Endothelial cell of umbilical vein (primary cell): ENCODE measurements around the gene MUL1. TPM values are rescaled to one million over a fixed set of nuclear protein-coding genes. Genes with fewer than 3 reads are reported as not detected.

Source experiments
- BruUV-seq: library from RNA; stranded (reverse); fragments of 400-500 nt; replicated peaks from 2 replicates; lab custom pipeline; 2021; lab: Mats Ljungman, UMichigan
- CTCF ChIA-PET: fragments of 300-600, 350-600 bp; sonication (Branson Sonifier 250); formaldehyde crosslinking; loops from one replicate; lab custom pipeline; 2021; ENCODE audit warnings: antibody characterized with exemption, inconsistent platforms; lab: Charles Lee
- POLR2A ChIA-PET: fragments of 300-600, 350-600 bp; sonication (Branson Sonifier 250); formaldehyde crosslinking; loops from one replicate; lab custom pipeline; 2021; ENCODE audit warnings: antibody characterized with exemption, inconsistent platforms; lab: Charles Lee
- DNase-seq: peaks from one replicate; pipeline ENCODE4 v3.0.0-alpha.2; 2011; ENCODE audit warnings: low read depth, low spot score
- FAIRE-seq: peaks from 2 replicates; lab custom pipeline; 2011; peaks lifted over from hg19 to GRCh38; lab: Jason Lieb, UNC
- H2AFZ ChIP-seq: 2 replicates; pipeline ENCODE4 v1.6.0; 2012; ENCODE audit warnings: low read depth, low read length, control low read depth, inconsistent platforms
- H3K27ac ChIP-seq: 2 replicates; pipeline ENCODE4 v1.5.1; 2011; ENCODE audit warnings: low read depth, mild to moderate bottlenecking, control low read depth, low read length, moderate library complexity; ENCODE audit not compliant: insufficient read depth
- H3K27me3 ChIP-seq, 2 experiments: 2 replicates each; pipeline versions ENCODE4 v1.6.0 to v1.6.1; 2011; ENCODE audit warnings: low read length in 2 of 2, mixed read lengths in 1 of 2; ENCODE audit not compliant: control insufficient read depth in 2 of 2, insufficient read depth in 2 of 2
- H3K36me3 ChIP-seq, 2 experiments: 2 replicates in 1 of 2; 3 replicates in 1 of 2; pipeline ENCODE4 v1.5.1; 2011; ENCODE audit warnings: low read length in 2 of 2, mild to moderate bottlenecking in 1 of 2, moderate library complexity in 1 of 2; ENCODE audit not compliant: control insufficient read depth in 2 of 2, insufficient read depth in 2 of 2; ENCODE audit errors: extremely low read depth in 1 of 2
- H3K4me1 ChIP-seq: 3 replicates; pipeline ENCODE4 v1.5.1; 2011; ENCODE audit warnings: mild to moderate bottlenecking, low read length; ENCODE audit not compliant: control insufficient read depth, insufficient read depth; ENCODE audit errors: extremely low read depth
- H3K4me2 ChIP-seq: 2 replicates; pipeline ENCODE4 v1.6.1; 2011; ENCODE audit warnings: low read length, control low read depth, mixed read lengths; ENCODE audit not compliant: insufficient read depth
- H3K4me3 ChIP-seq, 3 experiments: fragments of 200-600 bp in 1 of 3; sonication (generic), shearing (Covaris generic) in 1 of 3; replicated peaks in 1 of 3; 2 replicates each; pipeline ENCODE4 v1.5.1; 2011 to 2016; ENCODE audit warnings: control low read depth in 3 of 3, low read length in 3 of 3, mild to moderate bottlenecking in 2 of 3, inconsistent platforms in 1 of 3, low read depth in 1 of 3, moderate library complexity in 1 of 3; ENCODE audit not compliant: insufficient read depth in 1 of 3
- H3K79me2 ChIP-seq: 2 replicates; pipeline ENCODE4 v1.6.0; 2012; ENCODE audit warnings: low read length, inconsistent platforms; ENCODE audit not compliant: control insufficient read depth, insufficient read depth
- H3K9ac ChIP-seq: replicated peaks from 2 replicates; pipeline ENCODE3; 2011; ENCODE audit warnings: low read length, control low read depth; ENCODE audit not compliant: insufficient read depth; ENCODE audit errors: extremely low read depth
- H3K9me1 ChIP-seq: replicated peaks from 3 replicates; pipeline ENCODE4 v1.6.0; 2011; ENCODE audit warnings: mild to moderate bottlenecking, low read length; ENCODE audit not compliant: control insufficient read depth, insufficient read depth; ENCODE audit errors: extremely low read depth
- H3K9me3 ChIP-seq: replicated peaks from 2 replicates; pipeline ENCODE4 v1.5.1; 2012; ENCODE audit warnings: low read length, inconsistent platforms; ENCODE audit not compliant: control insufficient read depth, insufficient read depth
- H4K20me1 ChIP-seq: replicated peaks from 2 replicates; pipeline ENCODE3; 2011; ENCODE audit warnings: mild to moderate bottlenecking, low read length; ENCODE audit not compliant: control insufficient read depth, insufficient read depth; ENCODE audit errors: extremely low read depth
- EZH2 ChIP-seq: IDR thresholded peaks from 2 replicates; pipeline ENCODE4 v1.6.1; 2012; ENCODE audit warnings: borderline replicate concordance, low read depth, mild to moderate bottlenecking, moderate library complexity, low read length, inconsistent platforms; ENCODE audit not compliant: severe bottlenecking
- FOS ChIP-seq: IDR thresholded peaks from 2 replicates; pipeline ENCODE4 v1.6.1; 2011; ENCODE audit warnings: mild to moderate bottlenecking, low read length, moderate library complexity, borderline replicate concordance; ENCODE audit not compliant: insufficient read depth
- GATA2 ChIP-seq: IDR thresholded peaks from 2 replicates; pipeline ENCODE4 v1.7.0; 2011; ENCODE audit warnings: low read depth, mild to moderate bottlenecking, moderate library complexity, mixed read lengths, low read length; ENCODE audit not compliant: insufficient read length, insufficient read depth
- JUN ChIP-seq: IDR thresholded peaks from 2 replicates; pipeline ENCODE4 v1.6.1; 2011; ENCODE audit warnings: borderline replicate concordance, low read depth; ENCODE audit not compliant: insufficient read length, insufficient read depth
- MYC ChIP-seq: IDR thresholded peaks from one replicate; pipeline ENCODE4 v1.6.1; 2011; ENCODE audit warnings: mild to moderate bottlenecking, low read depth, low read length
- POLR2A ChIP-seq: IDR thresholded peaks from 2 replicates; pipeline ENCODE4 v1.6.1; 2012; ENCODE audit warnings: low read depth, mild to moderate bottlenecking, control low read depth, low read length
- POLR2AphosphoS5 ChIP-seq: IDR thresholded peaks from 2 replicates; pipeline ENCODE4 v1.6.1; 2012; ENCODE audit warnings: low read depth, mild to moderate bottlenecking, control low read depth, low read length, moderate library complexity; ENCODE audit not compliant: insufficient read depth
- dilution Hi-C: fragments of 300-500 bp; cut with MboI; formaldehyde crosslinking; loops from one replicate; pipeline ENCODE4 v1.15.0; 2019; ENCODE audit warnings: low sequenced_read_pairs; ENCODE audit not compliant: extremely low pct_ligation_motif_present
- intact Hi-C: fragments of 100-400 bp; cut with micrococcal nuclease; formaldehyde crosslinking; loops from one replicate; pipeline ENCODE4 v1.10.0; 2022
- polyA plus RNA-seq, 4 experiments: library from polyadenylated mRNA; depleted of rRNA in 3 of 4; stranded (reverse) in 3 of 4; unstranded in 1 of 4; fragments of >200 nt; gene quantifications; 2 replicates each; pipeline versions ENCODE4 v1.2.1 to v1.2.3, GENCODE V29; 2011 to 2012; ENCODE audit warnings: missing spikeins in 1 of 4
- total RNA-seq: library from RNA; stranded (reverse); gene quantifications from 2 replicates; pipeline ENCODE4 v1.2.3, GENCODE V29; 2021
- TF ChIP-seq, protein P1 (sequence below), 2 donors: IDR thresholded peaks; 1 replicate in 1 of 2; 2 replicates in 1 of 2; pipeline ENCODE4 v1.5.1; 2011; ENCODE audit warnings: low read length in 2 of 2, mild to moderate bottlenecking in 2 of 2, moderate library complexity in 2 of 2, control low read depth in 1 of 2, inconsistent platforms in 1 of 2, low read depth in 1 of 2; ENCODE audit not compliant: insufficient read depth in 1 of 2; ENCODE audit errors: extremely low read depth in 1 of 2
- TF ChIP-seq, protein P2 (sequence below): IDR thresholded peaks from 2 replicates; pipeline ENCODE4 v1.6.1; 2011; ENCODE audit not compliant: insufficient read depth, insufficient read length

MUL1 gene
- total and polyA plus RNA-seq, 2 donors (not counting 3 experiments of a cell fraction or from before 2014, with no cell fraction given) = 28.3 to 29.5 TPM

- H4K20me1 ChIP-seq = no peaks in the 10 kb centered on the region
- ChIA-PET POLR2A (no interaction called here), CTCF (interaction anchor here (1.0 to 6.7 kb wide), 10 partner anchors 8 to 327 kb away, joined by 3 to 81 read pairs (median 18); partner anchors contain the start of gene CAMK2N1)
- H3K9ac ChIP-seq = no peak overlapping the region
- FAIRE-seq (no peak), DNase-seq (no peak)
- no peaks in the 10 kb centered on the region for H3K9me3 ChIP-seq
- no peak overlapping the region for H3K4me3 ChIP-seq
- H3K79me2 ChIP-seq = no peaks in the 10 kb centered on the region
- BruUV-seq = no TSS peak
- dilution Hi-C loops (no loop called here), intact Hi-C loops (loop anchor here (1.0 to 10.0 kb wide), 2 partner anchors 18 to 607 kb away; partner anchors contain the start of gene OTUD3)
- no peak for TF ChIP-seq EZH2
- no peak for TF ChIP-seq POLR2A
- TF ChIP-seq FOS = no peak
- TF ChIP-seq POLR2AphosphoS5 = no peak
- TF ChIP-seq, protein P1, sequence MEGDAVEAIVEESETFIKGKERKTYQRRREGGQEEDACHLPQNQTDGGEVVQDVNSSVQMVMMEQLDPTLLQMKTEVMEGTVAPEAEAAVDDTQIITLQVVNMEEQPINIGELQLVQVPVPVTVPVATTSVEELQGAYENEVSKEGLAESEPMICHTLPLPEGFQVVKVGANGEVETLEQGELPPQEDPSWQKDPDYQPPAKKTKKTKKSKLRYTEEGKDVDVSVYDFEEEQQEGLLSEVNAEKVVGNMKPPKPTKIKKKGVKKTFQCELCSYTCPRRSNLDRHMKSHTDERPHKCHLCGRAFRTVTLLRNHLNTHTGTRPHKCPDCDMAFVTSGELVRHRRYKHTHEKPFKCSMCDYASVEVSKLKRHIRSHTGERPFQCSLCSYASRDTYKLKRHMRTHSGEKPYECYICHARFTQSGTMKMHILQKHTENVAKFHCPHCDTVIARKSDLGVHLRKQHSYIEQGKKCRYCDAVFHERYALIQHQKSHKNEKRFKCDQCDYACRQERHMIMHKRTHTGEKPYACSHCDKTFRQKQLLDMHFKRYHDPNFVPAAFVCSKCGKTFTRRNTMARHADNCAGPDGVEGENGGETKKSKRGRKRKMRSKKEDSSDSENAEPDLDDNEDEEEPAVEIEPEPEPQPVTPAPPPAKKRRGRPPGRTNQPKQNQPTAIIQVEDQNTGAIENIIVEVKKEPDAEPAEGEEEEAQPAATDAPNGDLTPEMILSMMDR (IDR thresholded peaks at IDR 0.05; ENCODE audit: extremely low read depth in 1 of 2, insufficient read depth in 1 of 2, low read depth in 1 of 2, low read length in 2 of 2) = no peak
- TF ChIP-seq MYC = no peak
- TF ChIP-seq GATA2 = no peak
- TF ChIP-seq JUN = no peak
- TF ChIP-seq, protein P2, sequence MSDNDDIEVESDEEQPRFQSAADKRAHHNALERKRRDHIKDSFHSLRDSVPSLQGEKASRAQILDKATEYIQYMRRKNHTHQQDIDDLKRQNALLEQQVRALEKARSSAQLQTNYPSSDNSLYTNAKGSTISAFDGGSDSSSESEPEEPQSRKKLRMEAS = no peak
- no peak overlapping the region for H3K4me2 ChIP-seq
- peaks cover 0 to 2% of the 10 kb centered on the region in 2 experiments for H3K27me3 ChIP-seq
- H2AFZ ChIP-seq = no peak overlapping the region
- H3K9me1 ChIP-seq = no peaks in the 10 kb centered on the region
- no peak overlapping the region for H3K27ac ChIP-seq
- H3K36me3 ChIP-seq = no peaks in the 10 kb centered on the region
- peaks cover 23% of the 10 kb centered on the region for H3K4me1 ChIP-seq
Measured at GRCh38 chr1:20491866-20492265, 16.1 kb downstream of the MUL1 start.
